PFSK-1 (cell line): ENCODE results near the gene PLEKHA6.

Experiments
- FOXP2 ChIP-seq: optimal IDR thresholded peaks from 2 replicates; pipeline ENCODE3; 2011; ENCODE audit warnings: borderline replicate concordance, control low read depth, inconsistent platforms; ENCODE audit not compliant: insufficient read depth; ENCODE audit errors: extremely low read length, extremely low read depth
- POLR2AphosphoS5 ChIP-seq: IDR thresholded peaks from 2 replicates; pipeline ENCODE4 v1.6.1; 2012; ENCODE audit warnings: low read depth, mild to moderate bottlenecking, control low read depth, low read length, moderate library complexity
- SIN3A ChIP-seq: IDR thresholded peaks from 2 replicates; pipeline ENCODE4 v1.6.1; 2012; ENCODE audit warnings: mild to moderate bottlenecking, low read length, moderate library complexity, borderline replicate concordance; ENCODE audit not compliant: insufficient read depth
- TAF1 ChIP-seq: IDR thresholded peaks from 2 replicates; pipeline ENCODE4 v1.6.1; 2012; ENCODE audit warnings: low read length, control low read depth, borderline replicate concordance; ENCODE audit not compliant: insufficient read depth
- TF ChIP-seq, protein P1 (sequence below), 2 experiments: IDR thresholded peaks; 2 replicates each; pipeline versions ENCODE4 v1.6.1 to v1.8.0; 2011 to 2012; ENCODE audit warnings: low read depth in 2 of 2, low read length in 2 of 2, control low read depth in 1 of 2, inconsistent platforms in 1 of 2, mild to moderate bottlenecking in 1 of 2, moderate library complexity in 1 of 2; ENCODE audit not compliant: insufficient read depth in 1 of 2

The PLEKHA6 gene

DNA sequence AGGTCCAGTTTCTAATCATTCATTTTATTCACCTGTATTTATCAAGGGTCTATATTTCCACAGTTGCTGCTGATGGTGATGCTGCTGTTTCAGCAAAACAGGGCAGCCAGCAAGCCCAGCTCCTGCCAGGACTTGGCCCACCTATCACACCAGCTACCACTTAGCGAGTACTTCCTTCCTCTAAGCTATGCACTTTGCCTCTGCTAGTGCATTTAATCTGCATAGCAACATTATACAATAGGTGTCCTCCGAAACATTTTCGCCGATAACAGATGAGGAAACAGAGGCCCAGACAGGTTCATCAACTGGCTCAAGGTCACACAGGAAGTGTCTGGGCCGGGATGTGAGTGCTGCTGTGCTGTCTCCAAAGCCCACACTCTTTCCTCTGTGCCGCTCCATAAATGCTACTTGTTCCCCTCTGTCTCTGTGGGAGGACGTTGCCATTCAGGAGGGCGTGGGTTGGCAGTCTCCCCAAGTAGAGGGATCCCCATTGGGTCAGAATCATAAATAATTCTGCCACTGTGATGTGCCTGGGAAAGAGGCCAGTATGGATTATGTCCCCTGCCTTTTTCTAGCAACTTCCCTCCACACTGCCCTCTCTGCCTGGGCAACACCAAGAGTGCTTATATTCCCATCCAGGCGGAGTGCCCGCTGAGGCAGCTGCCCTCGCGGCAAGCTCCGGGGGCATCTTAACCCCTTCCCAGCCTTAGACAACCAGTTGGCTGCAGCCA lies 9.4 kb upstream of the PLEKHA6 start:
- TF ChIP-seq, protein P1, sequence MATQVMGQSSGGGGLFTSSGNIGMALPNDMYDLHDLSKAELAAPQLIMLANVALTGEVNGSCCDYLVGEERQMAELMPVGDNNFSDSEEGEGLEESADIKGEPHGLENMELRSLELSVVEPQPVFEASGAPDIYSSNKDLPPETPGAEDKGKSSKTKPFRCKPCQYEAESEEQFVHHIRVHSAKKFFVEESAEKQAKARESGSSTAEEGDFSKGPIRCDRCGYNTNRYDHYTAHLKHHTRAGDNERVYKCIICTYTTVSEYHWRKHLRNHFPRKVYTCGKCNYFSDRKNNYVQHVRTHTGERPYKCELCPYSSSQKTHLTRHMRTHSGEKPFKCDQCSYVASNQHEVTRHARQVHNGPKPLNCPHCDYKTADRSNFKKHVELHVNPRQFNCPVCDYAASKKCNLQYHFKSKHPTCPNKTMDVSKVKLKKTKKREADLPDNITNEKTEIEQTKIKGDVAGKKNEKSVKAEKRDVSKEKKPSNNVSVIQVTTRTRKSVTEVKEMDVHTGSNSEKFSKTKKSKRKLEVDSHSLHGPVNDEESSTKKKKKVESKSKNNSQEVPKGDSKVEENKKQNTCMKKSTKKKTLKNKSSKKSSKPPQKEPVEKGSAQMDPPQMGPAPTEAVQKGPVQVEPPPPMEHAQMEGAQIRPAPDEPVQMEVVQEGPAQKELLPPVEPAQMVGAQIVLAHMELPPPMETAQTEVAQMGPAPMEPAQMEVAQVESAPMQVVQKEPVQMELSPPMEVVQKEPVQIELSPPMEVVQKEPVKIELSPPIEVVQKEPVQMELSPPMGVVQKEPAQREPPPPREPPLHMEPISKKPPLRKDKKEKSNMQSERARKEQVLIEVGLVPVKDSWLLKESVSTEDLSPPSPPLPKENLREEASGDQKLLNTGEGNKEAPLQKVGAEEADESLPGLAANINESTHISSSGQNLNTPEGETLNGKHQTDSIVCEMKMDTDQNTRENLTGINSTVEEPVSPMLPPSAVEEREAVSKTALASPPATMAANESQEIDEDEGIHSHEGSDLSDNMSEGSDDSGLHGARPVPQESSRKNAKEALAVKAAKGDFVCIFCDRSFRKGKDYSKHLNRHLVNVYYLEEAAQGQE (IDR thresholded peaks at IDR 0.05; ENCODE audit: insufficient read depth in 1 of 2, low read depth in 2 of 2, low read length in 2 of 2): no peak
- TF ChIP-seq FOXP2 (no peak), SIN3A (no peak), TAF1 (no peak), POLR2AphosphoS5 (no peak)

DNA sequence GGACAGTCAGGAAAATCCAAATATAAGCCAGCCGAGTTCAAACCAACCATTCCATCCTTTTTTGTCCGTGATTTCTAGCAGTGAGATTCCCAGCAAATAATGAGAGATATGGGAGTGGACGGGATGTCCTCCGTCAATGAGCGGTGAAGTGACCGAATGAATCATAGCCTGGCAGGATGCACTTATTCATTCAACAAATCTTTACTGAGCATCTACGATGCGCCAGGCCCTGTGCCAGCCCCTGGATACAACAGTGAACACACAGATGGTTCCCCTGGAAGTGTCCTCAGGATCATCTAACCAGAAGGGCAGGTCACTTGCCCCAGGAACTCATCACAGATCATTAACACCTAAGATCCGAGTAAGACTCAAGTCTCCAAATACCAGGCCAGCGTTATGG lies 8.2 kb upstream of the PLEKHA6 start:
- TF ChIP-seq SIN3A: no peak
- TF ChIP-seq, protein P1 (IDR thresholded peaks at IDR 0.05; ENCODE audit: insufficient read depth in 1 of 2, low read depth in 2 of 2, low read length in 2 of 2): 0 out of 4 replicates have a peak, but pooled peaks of 1 of the 2 experiments have one; percentile 11

DNA sequence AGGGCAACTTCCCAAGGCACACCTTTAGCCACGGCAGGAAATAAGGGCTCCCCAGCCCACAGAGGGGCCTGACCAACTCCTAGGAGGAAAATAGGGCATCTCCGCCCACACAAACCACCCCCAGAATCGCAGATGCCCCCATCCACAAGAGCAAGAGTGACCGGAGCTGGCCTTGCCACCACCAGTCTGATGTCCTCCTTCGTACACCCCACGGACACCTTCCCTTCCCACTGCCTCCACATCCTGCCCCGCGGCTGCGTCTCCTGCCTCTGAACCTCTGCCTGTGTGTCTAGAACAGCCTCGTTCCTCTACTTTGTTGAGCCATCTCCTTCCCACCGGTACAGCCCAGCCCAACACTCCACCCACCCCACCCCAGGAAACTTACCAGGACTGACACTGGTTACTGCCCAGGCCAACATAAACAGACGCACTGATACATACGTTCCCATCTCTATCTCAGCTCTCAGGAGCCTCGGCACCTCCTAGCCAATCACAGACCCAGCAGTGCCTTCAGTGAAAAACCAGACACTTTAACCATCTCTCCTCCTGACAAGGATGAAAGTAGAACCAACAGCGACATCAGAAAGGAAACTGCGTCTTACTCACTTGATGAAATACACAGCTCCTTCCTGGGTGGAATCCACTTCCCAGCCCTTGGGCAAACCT lies 7.6 kb upstream of the PLEKHA6 start:
- TF ChIP-seq TAF1: no peak
- TF ChIP-seq, protein P1 (IDR thresholded peaks at IDR 0.05; ENCODE audit: insufficient read depth in 1 of 2, low read depth in 2 of 2, low read length in 2 of 2): no peak

DNA sequence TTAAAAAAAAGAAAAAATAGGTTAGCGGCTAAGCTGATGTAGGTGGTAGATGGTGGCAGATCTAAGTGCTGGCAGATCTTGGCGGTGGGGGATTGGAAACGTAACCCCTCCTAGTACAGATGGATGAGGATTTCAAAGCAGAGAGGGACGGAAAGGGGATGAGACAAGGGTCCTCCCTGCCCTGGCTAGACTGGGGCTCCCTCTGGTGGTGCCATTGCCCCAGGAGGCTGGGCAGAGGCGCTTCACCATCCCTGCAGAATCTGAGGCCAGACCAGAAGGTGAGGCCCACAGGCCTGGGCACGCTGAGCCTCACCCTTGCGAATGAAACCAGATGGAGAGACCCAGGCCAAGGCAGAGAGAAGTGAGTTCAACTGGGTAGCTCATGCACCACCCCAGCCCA lies 7.0 kb upstream of the PLEKHA6 start:
- TF ChIP-seq, protein P1 (IDR thresholded peaks at IDR 0.05; ENCODE audit: insufficient read depth in 1 of 2, low read depth in 2 of 2, low read length in 2 of 2): no peak
- no peak for TF ChIP-seq POLR2AphosphoS5
- TF ChIP-seq TAF1: no peak
- no peak for TF ChIP-seq FOXP2
- TF ChIP-seq SIN3A: no peak
